ENCODE results near the gene CUL4A.

DNA sequence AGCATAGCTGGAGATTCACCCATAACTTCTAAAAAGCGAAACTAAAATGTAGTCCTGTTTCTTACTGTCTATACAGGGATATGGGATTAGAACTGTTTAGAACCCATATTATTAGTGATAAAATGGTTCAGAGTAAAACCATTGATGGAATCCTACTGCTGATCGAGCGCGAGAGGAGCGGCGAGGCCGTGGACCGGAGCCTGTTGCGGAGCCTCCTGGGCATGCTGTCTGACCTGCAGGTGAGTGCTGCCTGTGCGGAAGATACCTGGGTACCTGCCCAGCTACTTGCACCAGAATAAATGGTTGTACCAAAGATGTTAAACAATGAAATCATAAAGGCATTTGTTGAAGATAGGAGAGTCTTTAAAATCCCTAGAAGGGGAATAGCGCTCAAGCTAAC, 23.7 kb downstream of the CUL4A start:
- TF ChIP-seq, protein P1, sequence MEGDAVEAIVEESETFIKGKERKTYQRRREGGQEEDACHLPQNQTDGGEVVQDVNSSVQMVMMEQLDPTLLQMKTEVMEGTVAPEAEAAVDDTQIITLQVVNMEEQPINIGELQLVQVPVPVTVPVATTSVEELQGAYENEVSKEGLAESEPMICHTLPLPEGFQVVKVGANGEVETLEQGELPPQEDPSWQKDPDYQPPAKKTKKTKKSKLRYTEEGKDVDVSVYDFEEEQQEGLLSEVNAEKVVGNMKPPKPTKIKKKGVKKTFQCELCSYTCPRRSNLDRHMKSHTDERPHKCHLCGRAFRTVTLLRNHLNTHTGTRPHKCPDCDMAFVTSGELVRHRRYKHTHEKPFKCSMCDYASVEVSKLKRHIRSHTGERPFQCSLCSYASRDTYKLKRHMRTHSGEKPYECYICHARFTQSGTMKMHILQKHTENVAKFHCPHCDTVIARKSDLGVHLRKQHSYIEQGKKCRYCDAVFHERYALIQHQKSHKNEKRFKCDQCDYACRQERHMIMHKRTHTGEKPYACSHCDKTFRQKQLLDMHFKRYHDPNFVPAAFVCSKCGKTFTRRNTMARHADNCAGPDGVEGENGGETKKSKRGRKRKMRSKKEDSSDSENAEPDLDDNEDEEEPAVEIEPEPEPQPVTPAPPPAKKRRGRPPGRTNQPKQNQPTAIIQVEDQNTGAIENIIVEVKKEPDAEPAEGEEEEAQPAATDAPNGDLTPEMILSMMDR (IDR thresholded peaks at IDR 0.05), result no peak
- TF ChIP-seq POLR2A (IDR thresholded peaks at IDR 0.05), result no peak
